GM21390 (cell line): ENCODE data around the gene PTP4A1.
A peak's percentile ranks its signal among the peaks of the same experiment; 100 is the strongest.
"Not testable (repeated sequence)": the region's sequence is repeated elsewhere in the genome, so short reads cannot be mapped to it uniquely, and the experiment has no call there.

Source experiments
- ATAC-seq: cut with Tn5 transposase; IDR thresholded peaks from one replicate; pipeline ENCODE4 v1.9.1; 2021; ENCODE audit not compliant: unreplicated experiment

Gene PTP4A1

DNA sequence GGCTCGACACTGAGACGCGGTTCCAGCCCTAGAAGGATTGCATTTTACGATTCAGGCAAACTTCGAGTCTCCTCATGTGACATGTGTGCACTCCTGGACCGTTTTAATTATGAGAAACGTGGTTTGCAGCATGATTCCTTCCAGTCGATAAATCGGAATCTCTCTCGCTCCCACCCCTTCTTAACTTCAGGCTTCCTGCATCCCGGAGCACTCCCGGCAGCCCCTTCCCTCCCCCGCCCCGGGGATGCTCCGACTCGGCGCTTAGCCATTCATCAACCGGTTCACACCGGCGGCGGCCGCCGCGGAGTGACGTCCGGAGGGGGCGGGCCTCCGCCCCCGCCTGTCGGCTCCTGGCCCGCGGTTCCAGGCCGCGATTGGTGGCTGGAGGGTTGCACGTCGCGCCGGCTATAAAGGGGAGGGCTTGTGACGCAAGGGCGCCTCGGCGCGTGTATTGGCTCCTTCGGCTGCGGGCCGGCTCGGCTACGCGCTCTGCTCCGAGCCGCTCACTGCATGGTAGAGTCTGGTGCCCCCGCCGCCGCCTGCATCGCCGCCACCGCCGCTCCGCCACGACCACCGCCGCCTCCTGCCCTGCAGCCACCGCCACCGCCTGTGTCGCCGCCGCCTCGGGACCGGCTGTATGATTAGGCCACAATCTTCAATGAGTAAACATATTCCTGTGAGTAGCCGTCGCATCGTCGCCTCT, at the start of gene PTP4A1, which contains the start of gene LOC128125822:
Gene PTP4A1 (plus strand): TSS at position 437 of the 703 bp plus-strand sequence. CDS start 4,401 bp downstream, outside the sequence.
Gene LOC128125822 (plus strand): TSS at position 437 of the 703 bp plus-strand sequence.
- ATAC-seq = peak; percentile 88

DNA sequence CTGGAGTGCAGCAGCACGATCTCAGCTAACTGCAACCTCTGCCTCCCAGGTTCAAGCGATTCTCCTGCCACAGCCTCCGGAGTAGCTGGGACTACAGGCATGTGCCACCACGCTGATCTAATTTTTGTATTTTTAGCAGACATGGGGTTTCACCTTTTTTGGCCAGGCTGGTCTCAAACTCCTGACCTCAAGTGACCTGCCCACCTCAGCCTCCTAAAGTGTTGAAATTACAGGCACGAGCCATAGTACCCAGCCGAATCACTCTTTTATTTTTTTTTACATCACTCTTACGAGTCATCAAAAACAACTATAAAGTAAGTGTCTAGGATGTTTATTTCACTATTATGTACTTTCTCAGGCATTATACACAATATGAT, 49.4 kb upstream of the PTP4A1 start:
- ATAC-seq = not testable (repeated sequence)

DNA sequence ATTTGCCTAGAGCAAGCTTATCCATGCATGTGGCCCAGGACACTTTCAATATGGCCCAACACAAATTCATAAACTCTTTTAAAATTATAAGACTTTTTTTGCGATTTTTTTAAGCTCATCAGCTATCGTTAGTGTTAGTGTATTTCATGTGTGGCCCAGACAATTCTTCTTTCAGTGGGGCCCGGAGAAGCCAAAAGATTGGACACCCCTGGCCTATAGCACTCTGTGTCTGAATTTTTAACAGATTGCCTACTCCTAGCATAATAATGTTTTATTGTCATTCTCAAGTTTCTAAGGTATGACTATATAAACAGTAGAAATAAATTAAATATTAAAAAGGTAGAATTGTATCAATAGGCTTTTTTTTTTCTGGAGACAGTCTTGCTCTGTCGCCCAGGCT, 48.6 kb upstream of the PTP4A1 start:
- ATAC-seq = no peak

DNA sequence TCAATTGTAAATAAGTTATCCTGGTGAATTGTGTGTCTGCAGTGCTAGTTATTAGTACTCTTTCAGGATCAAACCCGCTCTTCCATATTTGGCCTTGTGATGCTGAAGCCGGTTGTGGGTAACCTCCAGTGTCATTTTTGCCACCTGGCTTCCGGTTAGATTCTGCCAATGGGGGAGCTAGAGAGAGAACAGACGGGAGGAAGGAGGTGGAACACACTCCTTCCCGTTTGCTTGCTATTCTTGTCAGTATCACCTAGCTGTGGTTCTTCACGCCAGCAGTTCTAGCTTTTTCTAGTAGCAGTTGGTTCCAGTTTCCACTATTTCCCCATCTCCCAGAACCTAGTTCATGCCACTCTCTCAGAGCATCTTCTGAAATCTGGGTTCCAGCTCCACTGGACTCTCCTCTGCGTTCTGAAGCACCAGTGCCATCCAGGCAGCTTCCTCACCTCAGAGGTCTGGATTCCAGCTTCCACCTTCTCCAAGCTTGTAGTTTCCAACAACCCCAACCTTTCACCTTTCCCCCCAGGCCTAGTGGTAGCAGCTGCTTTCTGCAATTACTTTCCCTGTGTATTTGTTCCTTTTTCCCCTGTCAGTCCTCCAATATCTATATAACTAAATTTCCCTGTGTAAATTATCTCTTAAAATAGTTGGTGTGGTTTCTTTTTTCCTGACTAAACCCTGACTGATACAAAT, 46.9 kb upstream of the PTP4A1 start:
- no peak for ATAC-seq

DNA sequence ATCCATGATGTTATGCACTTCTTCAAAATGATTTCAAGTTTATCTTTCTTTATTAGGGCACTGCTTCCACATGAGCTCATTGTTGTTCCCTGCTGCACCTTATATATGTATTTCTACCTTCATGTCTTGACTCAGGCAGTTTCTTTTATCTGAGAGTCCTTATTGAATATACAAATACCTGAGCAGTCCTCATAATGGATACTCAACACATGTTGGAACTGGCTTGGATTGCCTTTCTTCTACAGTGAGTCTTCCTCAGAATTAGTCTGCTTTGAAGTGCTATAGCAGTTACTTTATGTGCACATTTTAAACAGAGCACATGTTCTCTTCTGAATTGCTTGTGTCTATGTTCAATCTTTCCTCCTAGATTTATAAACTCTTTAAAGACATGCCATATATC, 45.3 kb upstream of the PTP4A1 start:
- no peak for ATAC-seq

DNA sequence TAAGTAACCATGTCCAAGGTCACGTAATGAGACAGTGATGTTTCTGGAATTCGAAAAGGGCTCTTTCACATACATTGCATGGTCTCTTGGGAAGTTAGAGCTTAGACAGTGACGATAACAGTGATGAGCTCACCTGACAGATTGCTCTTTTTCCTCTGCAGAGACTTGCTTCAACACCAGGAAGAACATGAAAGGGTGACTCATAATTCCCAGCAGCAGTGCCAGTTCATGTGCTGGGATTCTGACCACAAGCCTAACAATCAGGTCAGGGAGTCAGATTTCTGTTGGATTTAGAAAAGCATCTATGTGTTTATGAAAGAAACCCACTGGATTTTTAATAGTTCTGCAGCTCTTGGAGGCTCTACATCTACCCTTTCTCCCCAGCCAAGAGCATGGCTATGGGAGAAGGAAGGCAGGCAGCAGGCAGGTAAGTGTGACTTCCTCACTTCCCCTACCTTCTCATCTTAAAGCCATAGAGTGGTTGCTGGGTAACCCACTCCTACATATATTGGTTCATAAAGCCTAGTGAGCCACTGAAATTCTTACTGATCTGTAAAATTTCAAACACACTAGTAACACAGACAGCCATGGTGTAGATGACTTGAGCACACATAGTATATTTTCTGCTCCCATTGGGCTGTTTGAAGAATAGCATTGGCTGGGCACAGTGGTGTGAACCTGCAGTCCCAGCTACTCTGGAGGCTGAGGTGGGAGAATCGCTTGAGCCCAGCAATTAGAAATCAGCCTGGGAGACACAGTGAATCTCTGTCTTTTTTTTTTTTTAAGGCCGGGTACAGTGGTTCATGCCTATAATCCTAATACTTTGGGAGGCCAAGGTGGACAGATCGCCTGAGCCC, 44.4 kb upstream of the PTP4A1 start:
- peak; percentile 38 for ATAC-seq

DNA sequence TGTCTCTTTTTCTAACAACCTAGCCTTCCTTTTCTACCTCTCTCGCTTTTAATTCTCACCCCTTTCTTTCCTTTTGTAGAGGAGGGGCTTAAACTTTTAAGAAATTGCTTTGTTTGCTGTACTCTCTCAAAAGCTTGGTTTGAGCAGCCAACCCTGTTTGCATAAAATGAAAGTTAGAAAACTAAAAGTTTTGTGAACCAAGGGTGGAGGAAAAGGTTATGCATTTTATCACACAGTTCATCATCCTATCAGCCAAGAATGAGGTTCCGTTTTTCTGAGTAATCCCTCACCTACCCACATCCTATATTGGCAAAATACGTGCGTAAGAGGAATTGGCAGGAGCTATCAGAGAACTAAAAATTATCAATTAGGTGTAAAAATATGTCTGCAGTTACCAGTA, 42.8 kb upstream of the PTP4A1 start:
- no peak for ATAC-seq

DNA sequence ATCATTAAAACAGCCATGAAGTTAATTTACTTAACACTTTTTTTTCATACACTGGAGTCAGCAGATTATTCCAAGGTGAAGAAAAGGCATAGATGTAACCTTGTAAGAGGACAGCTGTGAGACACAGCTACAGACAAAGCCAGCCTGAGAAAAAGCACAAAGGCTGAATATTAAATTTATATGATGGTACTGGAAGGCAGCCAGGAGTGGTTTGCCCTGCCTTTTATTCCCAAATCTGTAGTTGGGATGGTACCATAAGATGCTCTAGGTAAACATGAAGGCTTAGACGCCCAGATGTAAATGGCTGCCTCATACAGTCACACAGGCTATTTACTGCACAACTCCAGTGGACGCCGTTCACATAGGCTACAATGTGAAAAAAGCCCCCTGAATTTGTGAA, 42.1 kb upstream of the PTP4A1 start:
- no peak for ATAC-seq

DNA sequence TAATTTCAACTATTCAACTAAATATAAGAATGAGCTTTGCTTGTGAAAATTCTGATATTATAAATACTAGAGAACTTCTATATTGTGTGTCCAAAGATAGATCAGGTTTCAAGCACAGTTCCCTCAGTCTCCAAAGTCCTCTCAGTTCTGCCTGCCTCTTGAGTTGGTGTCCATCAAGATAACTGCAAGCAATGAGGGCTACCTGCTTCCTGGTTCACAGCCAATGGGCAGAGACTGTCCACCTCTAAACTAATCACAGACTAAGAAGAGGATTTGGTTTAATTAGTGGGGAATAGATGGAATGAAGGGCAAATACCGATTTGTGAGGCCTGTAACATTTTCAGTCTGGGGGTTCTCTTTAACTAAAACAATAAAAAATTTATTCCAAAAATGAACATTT, 41.3 kb upstream of the PTP4A1 start:
- ATAC-seq = no peak

DNA sequence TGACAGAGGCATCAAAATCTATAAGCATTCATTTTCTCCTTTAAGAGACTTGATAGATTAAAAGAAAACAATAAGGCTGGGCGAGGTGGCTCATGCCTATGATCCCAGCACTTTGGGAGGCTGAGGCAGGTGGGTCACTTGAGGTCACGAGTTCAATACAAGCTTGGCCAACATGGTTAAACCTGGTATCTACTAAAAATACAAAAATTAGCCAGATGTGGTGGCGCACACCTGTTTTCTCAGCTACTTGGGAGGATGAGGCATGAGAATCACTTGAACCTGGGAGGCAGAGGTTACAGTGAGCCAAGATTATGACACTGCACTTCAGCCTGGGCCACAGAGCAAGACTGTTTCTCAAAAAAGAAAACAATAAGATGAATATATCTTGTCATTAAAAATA, 39.3 kb upstream of the PTP4A1 start:
- ATAC-seq = no peak

DNA sequence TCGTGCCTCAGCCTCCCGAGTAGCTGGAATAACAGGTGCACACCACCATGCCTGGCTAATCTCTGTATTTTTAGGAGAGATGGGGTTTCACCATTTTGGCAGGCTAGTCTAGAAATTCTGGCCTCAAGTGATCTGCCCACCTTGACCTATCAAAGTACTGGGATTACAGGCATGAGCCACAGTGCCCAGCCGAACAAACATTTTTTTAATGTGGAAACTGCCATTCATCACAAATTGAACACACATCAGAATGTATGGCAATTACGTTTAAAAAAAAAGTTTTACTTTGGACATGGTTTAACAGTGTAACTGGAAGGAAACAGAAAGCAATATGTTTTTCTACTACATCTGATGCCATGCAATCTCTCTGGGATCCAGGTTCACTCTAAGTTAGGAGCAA, 38.3 kb upstream of the PTP4A1 start:
- no peak for ATAC-seq

DNA sequence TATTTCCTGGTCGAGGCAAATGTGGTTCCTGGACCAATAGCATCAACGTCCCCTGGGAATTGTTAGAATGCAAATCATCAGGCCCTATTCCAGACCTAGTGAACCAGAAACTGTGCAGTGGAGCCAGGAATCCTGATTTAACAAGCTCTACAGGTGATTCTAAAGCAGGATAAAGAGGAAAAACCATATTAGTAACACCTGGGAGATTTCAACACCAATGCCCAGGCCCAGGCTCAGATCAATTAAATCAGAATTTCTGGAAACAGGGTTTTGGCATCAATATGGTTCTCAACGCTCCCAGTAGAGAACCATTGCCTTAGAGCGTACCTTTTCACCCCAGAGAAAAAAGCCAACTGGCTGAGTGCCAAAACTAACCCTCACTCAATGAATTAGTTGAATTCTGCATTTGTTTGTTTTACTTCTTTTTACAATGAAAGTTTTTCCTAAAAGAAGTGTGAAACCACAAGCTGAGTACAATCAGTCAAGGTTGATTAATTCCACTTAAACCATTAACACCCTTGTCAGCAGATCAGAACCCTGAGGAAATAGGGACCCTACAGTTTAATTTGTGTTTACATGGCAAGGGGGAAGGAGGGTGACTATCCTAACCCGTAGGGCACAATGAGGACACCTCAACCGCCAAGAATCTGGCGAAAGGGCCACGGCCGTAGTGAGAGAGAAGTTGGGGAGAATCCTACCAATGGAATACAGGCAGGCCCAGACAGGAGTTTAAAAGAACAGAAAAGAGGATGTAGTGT, 34.9 kb upstream of the PTP4A1 start:
- ATAC-seq = peak; percentile 64

DNA sequence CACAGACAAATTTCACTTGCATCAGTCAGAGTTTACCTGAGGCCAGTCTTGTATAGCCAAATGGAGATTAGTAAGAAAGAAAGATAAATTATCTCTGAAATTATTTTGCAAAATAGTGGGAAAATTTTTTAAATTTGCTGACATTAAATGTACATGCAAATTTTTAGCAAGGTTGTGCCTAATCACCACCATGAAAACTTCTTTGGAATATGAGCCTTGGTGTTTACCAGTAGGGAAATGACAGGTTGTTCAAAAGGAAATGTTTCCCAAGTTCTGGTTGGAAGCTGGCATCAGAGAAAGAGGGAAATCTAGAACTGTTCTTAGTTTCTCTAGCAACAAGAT, 34.4 kb upstream of the PTP4A1 start:
- ATAC-seq = no peak

DNA sequence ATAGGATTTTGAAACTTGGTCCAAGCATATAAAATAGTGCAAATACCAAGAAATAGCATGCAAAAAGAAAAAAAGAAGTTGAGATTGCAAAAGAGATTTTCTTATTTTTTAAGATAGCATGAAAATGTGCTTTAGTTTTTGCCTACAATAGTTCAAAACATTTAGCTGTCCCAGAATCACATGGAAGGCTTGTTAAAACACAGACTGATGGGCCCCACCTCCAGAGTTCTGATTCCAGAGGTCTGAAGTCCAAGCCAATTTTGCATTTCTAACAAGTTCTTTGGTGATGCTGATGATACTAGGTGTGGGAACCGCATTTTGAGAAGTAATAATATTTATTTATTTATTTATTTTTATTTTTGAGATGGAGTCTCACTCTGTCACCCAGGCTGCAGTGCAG, 33.7 kb upstream of the PTP4A1 start:
- ATAC-seq = no peak

DNA sequence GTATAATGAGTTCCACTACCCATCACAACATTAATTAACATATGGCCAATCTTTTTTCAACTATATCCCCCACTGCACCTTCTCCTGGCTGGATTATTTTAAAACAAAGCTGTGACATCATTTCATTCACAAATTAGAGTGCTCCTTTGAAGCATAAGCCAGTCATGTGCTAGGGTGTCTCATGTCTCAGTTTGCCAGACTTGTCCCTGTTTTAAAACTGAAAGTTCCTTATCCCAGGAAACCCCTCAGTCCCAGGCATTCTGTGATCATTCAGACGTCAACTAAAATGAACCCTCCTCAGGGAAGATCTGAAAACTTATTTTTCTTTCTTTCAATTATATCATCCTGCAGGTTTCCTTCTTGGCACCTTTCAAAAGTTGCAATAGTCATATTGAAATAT, 29.3 kb upstream of the PTP4A1 start:
- no peak for ATAC-seq

DNA sequence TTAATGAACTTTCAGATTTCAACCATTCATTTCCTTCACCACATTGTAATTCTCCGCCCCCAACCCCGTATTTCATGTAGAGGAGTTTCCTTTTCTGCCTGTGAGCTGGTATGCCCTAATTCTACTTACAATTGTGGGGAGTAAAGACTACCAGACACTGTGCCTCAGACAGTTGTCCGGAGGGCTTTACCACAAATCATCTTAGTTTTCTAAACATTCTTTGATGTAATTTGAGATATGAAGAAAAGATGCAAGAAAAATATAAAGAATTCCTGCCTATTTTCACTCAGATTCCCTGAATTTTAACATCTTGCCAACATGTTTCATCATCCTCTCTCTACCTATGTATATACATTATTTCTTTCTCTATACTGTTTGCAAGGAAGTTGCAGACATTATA, 28.3 kb upstream of the PTP4A1 start:
- ATAC-seq = no peak

DNA sequence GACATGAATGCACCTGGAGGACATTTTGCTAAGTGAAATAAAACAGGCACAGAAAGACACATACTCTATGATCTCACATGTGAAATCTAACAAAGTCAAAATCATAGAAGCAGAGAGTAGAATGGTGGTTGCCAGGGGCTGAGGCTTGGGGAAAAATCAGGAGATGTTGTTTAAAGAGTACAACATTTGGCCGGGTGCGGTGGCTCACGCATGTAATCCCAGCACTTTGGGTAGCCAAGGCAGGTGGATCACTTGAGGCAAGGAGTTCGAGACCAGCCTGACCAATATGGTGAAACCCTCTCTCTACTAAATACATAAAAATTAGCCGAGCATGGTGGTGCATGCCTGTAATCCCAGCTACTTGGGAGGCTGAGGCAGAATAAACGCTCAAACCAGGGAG, 26.0 kb upstream of the PTP4A1 start:
- ATAC-seq = no peak

DNA sequence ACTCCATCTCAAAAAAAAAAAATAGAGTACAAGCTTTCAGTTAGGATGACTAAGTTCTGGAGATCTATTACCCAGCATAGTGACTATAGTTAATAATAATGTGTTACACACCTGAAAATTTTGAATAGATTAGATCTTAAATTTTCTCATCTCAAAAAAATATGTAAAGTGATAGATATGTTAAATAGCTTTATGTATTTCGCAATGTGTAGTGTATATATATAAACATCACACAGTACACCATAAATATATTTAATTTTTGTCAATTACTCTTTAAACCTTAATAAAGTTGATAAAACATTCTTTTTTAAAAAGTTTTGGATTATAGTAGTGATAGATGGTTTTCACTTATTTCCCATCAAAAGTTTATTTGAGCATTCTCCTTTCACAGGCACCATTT, 25.6 kb upstream of the PTP4A1 start:
- no peak for ATAC-seq

DNA sequence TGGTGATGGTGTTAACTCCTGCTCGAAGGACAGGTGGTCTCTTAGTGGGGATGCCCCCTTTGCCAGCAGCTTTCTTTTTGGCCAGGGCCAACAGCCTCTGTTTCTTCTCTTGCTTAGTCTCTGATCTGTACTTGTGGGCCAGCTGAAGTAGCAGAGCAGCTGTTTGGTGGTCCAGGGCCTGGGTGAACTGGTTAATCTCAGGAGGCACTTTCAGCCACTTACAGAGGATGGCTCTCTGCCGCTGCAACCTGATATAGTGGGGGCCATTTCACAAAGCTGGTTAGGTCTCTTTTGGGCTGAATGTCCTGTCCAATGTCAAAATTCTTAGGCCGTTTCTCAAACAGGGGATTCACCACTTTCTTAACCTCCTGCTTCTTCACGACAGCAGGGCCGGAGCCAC, 23.2 kb upstream of the PTP4A1 start:
- ATAC-seq = no peak

DNA sequence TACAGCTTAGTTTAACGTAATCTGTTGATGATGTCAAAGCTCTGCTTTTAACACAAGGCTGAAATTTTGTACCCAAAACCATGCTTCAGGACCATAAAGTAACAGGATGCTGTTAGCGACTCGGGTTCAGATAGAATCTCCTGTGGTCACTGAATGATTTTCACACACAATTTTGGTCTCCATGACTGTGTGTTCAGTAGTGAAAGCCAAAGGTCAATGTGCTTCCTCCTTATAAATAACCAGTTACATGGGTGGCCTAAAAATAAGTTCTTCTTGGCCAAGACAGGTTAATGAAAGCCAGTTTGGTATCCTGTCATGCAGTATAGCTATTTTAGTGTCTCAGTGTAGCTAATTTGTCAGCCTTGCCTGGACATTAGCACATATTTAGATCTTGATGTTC, 19.1 kb upstream of the PTP4A1 start:
- peak; percentile 97 for ATAC-seq

DNA sequence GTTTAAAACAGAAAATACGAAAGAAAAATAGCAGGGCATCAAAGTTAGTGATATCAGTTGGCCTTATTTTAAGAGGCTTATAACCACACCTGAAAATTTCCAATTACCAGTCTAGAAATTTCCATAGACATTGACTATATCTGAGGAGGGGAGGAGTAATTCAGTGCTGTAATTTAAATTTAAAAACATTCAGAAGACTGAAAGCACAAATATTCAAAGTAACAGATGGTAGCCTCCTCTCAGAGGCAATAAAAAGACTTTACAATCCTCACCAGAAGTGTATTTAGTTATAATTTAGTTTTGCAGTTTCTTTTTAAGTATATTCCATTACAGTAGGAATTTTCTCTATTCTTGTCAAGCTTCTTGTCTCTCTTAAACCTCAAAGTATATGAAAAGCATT, 18.4 kb upstream of the PTP4A1 start:
- ATAC-seq = no peak
